Mammary epithelial cell (primary cell): ENCODE results near the gene GTF2F2.

Experiments used
- EZH2 ChIP-seq: IDR thresholded peaks from 2 replicates; pipeline ENCODE4 v1.6.1; 2012; ENCODE audit warnings: low read length, inconsistent platforms, borderline replicate concordance
- TF ChIP-seq, protein P1 (sequence below), 2 donors: IDR thresholded peaks in 1 of 2; conservative IDR thresholded peaks in 1 of 2; 2 replicates each; pipeline ENCODE4 v1.5.1; 2011 to 2012; ENCODE audit warnings: inconsistent platforms in 2 of 2, low read length in 2 of 2, mild to moderate bottlenecking in 2 of 2, control low read depth in 1 of 2, low read depth in 1 of 2; ENCODE audit not compliant: insufficient read depth in 1 of 2; ENCODE audit errors: extremely low read depth in 1 of 2

DNA sequence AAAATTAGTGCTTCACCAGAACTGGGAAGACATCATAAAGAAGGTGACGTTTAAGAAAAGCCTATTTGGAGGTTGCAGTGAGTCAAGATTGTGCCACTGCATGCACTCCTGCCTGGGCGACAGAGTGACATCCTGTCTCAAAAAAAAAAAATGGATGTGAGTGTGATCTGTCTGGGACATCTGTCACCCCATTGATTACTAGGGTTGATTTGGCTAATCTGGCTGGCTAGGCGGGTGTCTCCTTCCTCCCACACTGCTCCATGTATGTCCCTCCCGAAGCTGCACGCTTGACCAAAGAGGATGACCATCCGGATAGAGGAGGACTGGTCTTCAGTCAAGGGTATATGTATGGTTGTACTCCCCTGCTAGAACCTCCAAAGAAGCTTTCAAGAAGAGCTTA is 2.6 kb downstream of the GTF2F2 start:
- TF ChIP-seq, protein P1, sequence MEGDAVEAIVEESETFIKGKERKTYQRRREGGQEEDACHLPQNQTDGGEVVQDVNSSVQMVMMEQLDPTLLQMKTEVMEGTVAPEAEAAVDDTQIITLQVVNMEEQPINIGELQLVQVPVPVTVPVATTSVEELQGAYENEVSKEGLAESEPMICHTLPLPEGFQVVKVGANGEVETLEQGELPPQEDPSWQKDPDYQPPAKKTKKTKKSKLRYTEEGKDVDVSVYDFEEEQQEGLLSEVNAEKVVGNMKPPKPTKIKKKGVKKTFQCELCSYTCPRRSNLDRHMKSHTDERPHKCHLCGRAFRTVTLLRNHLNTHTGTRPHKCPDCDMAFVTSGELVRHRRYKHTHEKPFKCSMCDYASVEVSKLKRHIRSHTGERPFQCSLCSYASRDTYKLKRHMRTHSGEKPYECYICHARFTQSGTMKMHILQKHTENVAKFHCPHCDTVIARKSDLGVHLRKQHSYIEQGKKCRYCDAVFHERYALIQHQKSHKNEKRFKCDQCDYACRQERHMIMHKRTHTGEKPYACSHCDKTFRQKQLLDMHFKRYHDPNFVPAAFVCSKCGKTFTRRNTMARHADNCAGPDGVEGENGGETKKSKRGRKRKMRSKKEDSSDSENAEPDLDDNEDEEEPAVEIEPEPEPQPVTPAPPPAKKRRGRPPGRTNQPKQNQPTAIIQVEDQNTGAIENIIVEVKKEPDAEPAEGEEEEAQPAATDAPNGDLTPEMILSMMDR (conservative IDR thresholded peaks at IDR 0.05 in 1 of 2, IDR thresholded peaks at IDR 0.05 in 1 of 2; ENCODE audit: extremely low read depth in 1 of 2, insufficient read depth in 1 of 2, low read depth in 1 of 2, low read length in 2 of 2), result no peak
- no peak for TF ChIP-seq EZH2
